GM12891 (cell line): ENCODE measurements around the gene CALY.

ENCODE experiments used
- POLR2A ChIP-seq: IDR thresholded peaks from 2 replicates; pipeline ENCODE4 v1.6.1; 2011; ENCODE audit warnings: low read depth, low read length, control low read depth
- POLR2AphosphoS5 ChIP-seq: IDR thresholded peaks from 2 replicates; pipeline ENCODE4 v1.6.1; 2011; ENCODE audit warnings: low read depth, low read length, control low read depth
- POU2F2 ChIP-seq: IDR thresholded peaks from 2 replicates; pipeline ENCODE4 v1.6.1; 2011; ENCODE audit warnings: low read depth, mild to moderate bottlenecking, control low read depth, low read length, moderate library complexity
- SPI1 ChIP-seq: IDR thresholded peaks from 2 replicates; pipeline ENCODE4 v1.6.1; 2011; ENCODE audit warnings: low read depth, low read length, control low read depth
- TAF1 ChIP-seq: IDR thresholded peaks from 2 replicates; pipeline ENCODE4 v1.6.1; 2011; ENCODE audit warnings: low read depth, low read length, control low read depth

- TF ChIP-seq POLR2A (no peak), POLR2AphosphoS5 (no peak), TAF1 (no peak), SPI1 (no peak), POU2F2 (no peak)
These were observed 25.1 kb downstream of the CALY start for GRCh38 chr10:133311570-133311969.
